GM12878 (cell line): ENCODE data around the gene CNNM3. TPM values are rescaled to one million over a fixed set of nuclear protein-coding genes. Genes with fewer than 3 reads are reported as not detected.
A peak's percentile ranks its signal among the peaks of the same experiment; 100 is the strongest.

ENCODE experiments used
- ATAC-seq: fragments of 200-7000 bp; cut with Tn5 transposase; 3 replicates; pipeline ENCODE4 v1.9.1; 2020; ENCODE audit warnings: mild to moderate bottlenecking, moderate library complexity
- BruUV-seq: library from RNA; stranded (reverse); fragments of 400-500 nt; replicated peaks from 2 replicates; lab custom pipeline; 2021; lab: Mats Ljungman, UMichigan
- CTCF ChIA-PET: fragments of 300-600 bp; sonication (Branson Sonifier 250); formaldehyde crosslinking; extraction: SDS; loops from one replicate; lab custom pipeline; 2021; ENCODE audit warnings: inconsistent platforms; lab: Yijun Ruan, JAX
- POLR2A ChIA-PET: fragments of 350-600 bp; formaldehyde crosslinking; extraction: SDS; loops from one replicate; lab custom pipeline; 2021; ENCODE audit warnings: inconsistent platforms; lab: Charles Lee
- RAD21 ChIA-PET: fragments of 300-600 bp; sonication (Branson Sonifier 250); formaldehyde crosslinking; loops from one replicate; lab custom pipeline; 2023; ENCODE audit warnings: antibody characterized with exemption; ENCODE audit not compliant: unreplicated experiment; lab: Charles Lee
- SMC1A ChIA-PET: fragments of 300-600 bp; sonication (Branson Sonifier 250); formaldehyde crosslinking; loops from one replicate; lab custom pipeline; 2023; ENCODE audit not compliant: unreplicated experiment, uncharacterized antibody; lab: Charles Lee
- DNase-seq: peaks from one replicate; pipeline ENCODE4 v3.0.0-alpha.2; 2011; ENCODE audit warnings: low read depth, low spot score
- FAIRE-seq: peaks from 3 replicates; lab custom pipeline; 2011; peaks lifted over from hg19 to GRCh38; lab: Jason Lieb, UNC
- H2AFZ ChIP-seq: 2 replicates; pipeline ENCODE4 v1.6.0; 2011; ENCODE audit warnings: low read depth, low read length, control low read depth; ENCODE audit not compliant: control insufficient read depth
- H3K27ac ChIP-seq: 2 replicates; pipeline ENCODE4 v1.5.1; 2011; ENCODE audit warnings: control low read depth; ENCODE audit not compliant: control insufficient read depth, insufficient read depth
- H3K27me3 ChIP-seq, 2 experiments: replicated peaks in 1 of 2; 2 replicates each; pipeline versions ENCODE4 v1.6.0 to v1.6.1; 2011; ENCODE audit warnings: low read length in 1 of 2; ENCODE audit not compliant: control insufficient read depth in 2 of 2, insufficient read depth in 2 of 2
- H3K36me3 ChIP-seq, 2 experiments: 2 replicates each; pipeline ENCODE4 v1.5.1; 2011; ENCODE audit warnings: low read length in 1 of 2; ENCODE audit not compliant: control insufficient read depth in 2 of 2, insufficient read depth in 2 of 2
- H3K4me1 ChIP-seq: 2 replicates; pipeline ENCODE4 v1.6.1; 2011; ENCODE audit warnings: mild to moderate bottlenecking, low read length, moderate library complexity, mixed read lengths; ENCODE audit not compliant: control insufficient read depth, insufficient read depth
- H3K4me2 ChIP-seq: 2 replicates; pipeline ENCODE4 v1.6.0; 2011; ENCODE audit warnings: control low read depth; ENCODE audit not compliant: control insufficient read depth, insufficient read depth
- H3K4me3 ChIP-seq: fragments of 200-600 bp; sonication (generic); 2 replicates; pipeline ENCODE4 v1.5.1; 2016
- H3K79me2 ChIP-seq: 2 replicates; pipeline ENCODE4 v1.6.0; 2011; ENCODE audit warnings: low read length; ENCODE audit not compliant: control insufficient read depth, insufficient read depth
- H3K9ac ChIP-seq: 2 replicates; pipeline ENCODE4 v1.8.0; 2011; ENCODE audit warnings: low read length, control low read depth, mixed read lengths; ENCODE audit not compliant: control insufficient read depth, insufficient read depth
- H3K9me3 ChIP-seq: replicated peaks from 3 replicates; pipeline ENCODE4 v1.5.1; 2011; ENCODE audit warnings: mild to moderate bottlenecking, low read length; ENCODE audit not compliant: control insufficient read depth, insufficient read depth
- H4K20me1 ChIP-seq: 2 replicates; pipeline ENCODE4 v1.6.0; 2011; ENCODE audit not compliant: control insufficient read depth, insufficient read depth
- CBX3 ChIP-seq: fragments of 200-600 bp; sonication (generic); IDR thresholded peaks from 2 replicates; pipeline ENCODE4 v1.6.1; 2016; ENCODE audit warnings: low read depth, borderline replicate concordance
- EED ChIP-seq: sonication (generic); IDR thresholded peaks from 2 replicates; pipeline ENCODE4 v1.6.1; 2016; ENCODE audit warnings: antibody characterized with exemption, low read depth
- HSF1 ChIP-seq: fragments of 150-350 bp; IDR thresholded peaks from 2 replicates; pipeline ENCODE4 v1.6.1; 2014; ENCODE audit warnings: mild to moderate bottlenecking, low read depth, low read length
- IRF3 ChIP-seq: fragments of 450-650 bp; IDR thresholded peaks from 2 replicates; pipeline ENCODE4 v1.6.1; 2014; ENCODE audit warnings: mild to moderate bottlenecking
- KLF5 ChIP-seq: fragments of 450-650 bp; IDR thresholded peaks from 2 replicates; pipeline ENCODE4 v1.6.1; 2014; ENCODE audit warnings: mild to moderate bottlenecking; ENCODE audit not compliant: partially characterized antibody
- MAX ChIP-seq: IDR thresholded peaks from 2 replicates; pipeline ENCODE4 v1.6.1; 2012; ENCODE audit warnings: low read depth, low read length, improper control_type of control experiment
- MXI1 ChIP-seq: fragments of 150-350 bp; IDR thresholded peaks from 2 replicates; pipeline ENCODE4 v1.6.1; 2011; ENCODE audit warnings: low read depth, mild to moderate bottlenecking, inconsistent platforms, low read length, improper control_type of control experiment
- MYB ChIP-seq: fragments of 150-350 bp; IDR thresholded peaks from 2 replicates; pipeline ENCODE4 v1.6.1; 2014; ENCODE audit warnings: mild to moderate bottlenecking, low read depth, low read length, borderline replicate concordance
- MYC ChIP-seq: IDR thresholded peaks from 2 replicates; pipeline ENCODE4 v1.6.1; 2011; ENCODE audit warnings: mild to moderate bottlenecking, low read length, moderate library complexity, inconsistent platforms; ENCODE audit not compliant: insufficient read depth, insufficient replicate concordance, insufficient read length, severe bottlenecking
- PAX5 ChIP-seq: IDR thresholded peaks from 2 replicates; pipeline ENCODE4 v1.6.1; 2011; ENCODE audit warnings: low read depth, low read length, borderline replicate concordance
- RELB ChIP-seq: fragments of 450-650 bp; IDR thresholded peaks from 2 replicates; pipeline ENCODE4 v1.6.1; 2017; ENCODE audit warnings: low read depth, mild to moderate bottlenecking, moderate library complexity
- RUNX3 ChIP-seq: IDR thresholded peaks from 2 replicates; pipeline ENCODE4 v1.6.1; 2012; ENCODE audit warnings: low read length, inconsistent platforms
- STAT1 ChIP-seq: fragments of 450-650 bp; conservative IDR thresholded peaks from 2 replicates; pipeline ENCODE4 v1.6.1; 2014; ENCODE audit warnings: antibody characterized with exemption, mild to moderate bottlenecking
- TCF12 ChIP-seq: IDR thresholded peaks from 2 replicates; pipeline ENCODE4 v1.6.1; 2011; ENCODE audit warnings: low read depth, mild to moderate bottlenecking, low read length
- TCF3 ChIP-seq: IDR thresholded peaks from 2 replicates; pipeline ENCODE4 v1.6.1; 2012; ENCODE audit warnings: low read depth, mild to moderate bottlenecking, low read length, borderline replicate concordance; ENCODE audit not compliant: insufficient read depth
- USF2 ChIP-seq: IDR thresholded peaks from 2 replicates; pipeline ENCODE4 v1.6.1; 2011; ENCODE audit warnings: low read depth, low read length, improper control_type of control experiment, borderline replicate concordance
- ZNF274 ChIP-seq: IDR thresholded peaks from one replicate; pipeline ENCODE4 v1.8.0; 2011; ENCODE audit not compliant: insufficient read length, insufficient read depth
- WGBS: methylation state at CpG from one replicate; pipeline ENCODE4 v1.1.6; 2016; ENCODE audit warnings: low lambda C conversion rate; ENCODE audit not compliant: insufficient replicate concordance, insufficient coverage; ENCODE audit errors: missing lambda C conversion rate; 5-methylcytosine and 5-hydroxymethylcytosine counted together
- in situ Hi-C: fragments of 300-500 bp; cut with MboI; formaldehyde crosslinking; loops from 9 replicates; pipeline ENCODE4 v1.14.3; 2018; ENCODE audit warnings: mixed read lengths
- intact Hi-C: fragments of 100-400 bp; cut with micrococcal nuclease; formaldehyde crosslinking; loops from one replicate; pipeline ENCODE4 v1.14.2; 2022; ENCODE audit not compliant: unreplicated experiment
- polyA plus RNA-seq, 11 experiments: library from polyadenylated mRNA; depleted of rRNA in 4 of 11; unstranded in 6 of 11; stranded (reverse) in 5 of 11; fragments of >200 nt; fragmentation: Nextera tagmentation in 4 of 11; fragmentation: Illumina TruSeq in 1 of 11; extraction: Ambion mirVana in 4 of 11; extraction: Trizol in 1 of 11; gene quantifications; 1 replicate in 1 of 11; 2 replicates in 10 of 11; pipeline versions ENCODE4 v1.2.1 to v1.2.3, GENCODE V29; 2011 to 2016; ENCODE audit warnings: inconsistent platforms in 2 of 11, missing spikeins in 2 of 11, low read depth in 1 of 11
- total RNA-seq, 4 experiments: library from RNA; depleted of rRNA in 3 of 4; stranded (reverse); fragments of >200 nt in 3 of 4; fragmentation: Illumina TruSeq in 1 of 4; extraction: Trizol in 1 of 4; gene quantifications; 2 replicates each; pipeline versions ENCODE4 v1.2.1 to v1.2.3, GENCODE V29; 2013 to 2021

Gene CNNM3
- total and polyA plus RNA-seq, 10 of the 15 experiments (the other 5 are each of a cell fraction or from before 2014, with no cell fraction given): 0.72 to 14.3 (median 4.0) TPM

GRCh38 chr2:96773922-96774321 lies 42.1 kb upstream of the CNNM3 start (continued):
- TF ChIP-seq PAX5: peak; percentile 65; the same call in 1 of the 2 replicates
- 0 out of 2 replicates have a peak, but pooled peaks have one; percentile 33 for TF ChIP-seq MXI1
- TF ChIP-seq KLF5: no peak
- no peak for TF ChIP-seq TCF3
- peak; percentile 93 for TF ChIP-seq EED
- TF ChIP-seq MYC: no peak

- Histone ChIP-seq H2AFZ (no peak overlapping the region), H3K4me2 (0 out of 2 replicates have a peak overlapping the region, but pooled peaks have one; percentile 38), H3K4me1 (peaks cover 48% of the 10 kb centered on the region), H3K27ac (no peak overlapping the region), H3K9me3 (no peaks in the 10 kb centered on the region), H4K20me1 (no peaks in the 10 kb centered on the region), H3K4me3 (no peak overlapping the region), H3K79me2 (peaks cover 16% of the 10 kb centered on the region), H3K36me3 (no peaks in the 10 kb centered on the region; a peak in 2 of 4 replicates), H3K27me3 (no peaks in the 10 kb centered on the region), H3K9ac (no peak overlapping the region)
- in situ Hi-C loops (no loop called here), intact Hi-C loops (loop anchor here (2.0 kb wide), 1 partner anchor 14 kb away; the partner anchor contains the start of gene CNNM4)
- POLR2A ChIA-PET: interaction anchor here (0.8 to 3.9 kb wide), 6 partner anchors 9 to 137 kb away, joined by 3 to 88 read pairs (median 6); partner anchors contain the start of genes CNNM3, CNNM4 and KANSL3
- FAIRE-seq (no peak), ATAC-seq (no peak), DNase-seq (no peak)
- 94% methylated on average over 1 of the region's 1 CpG for WGBS
- SMC1A ChIA-PET: interaction anchor here (0.6 to 7.7 kb wide), 10 partner anchors 9 to 265 kb away, joined by 3 to 100 read pairs (median 4); partner anchors contain the start of gene CNNM4
- RAD21 ChIA-PET: interaction anchor here (0.6 to 3.7 kb wide), 5 partner anchors 9 to 248 kb away, joined by 3 to 92 read pairs (median 3); partner anchors contain the start of gene CNNM4
- TSS peak; percentile 29 for BruUV-seq
- CTCF ChIA-PET: interaction anchor here (0.6 to 7.6 kb wide), 13 partner anchors 10 to 248 kb away, joined by 3 to 153 read pairs (median 4); partner anchors contain the start of genes ANKRD39 and CNNM4
- TF ChIP-seq STAT1: no peak
- no peak for TF ChIP-seq USF2
- no peak for TF ChIP-seq IRF3
- no peak for TF ChIP-seq MYB
- TF ChIP-seq MAX: no peak
- TF ChIP-seq CBX3: no peak
- no peak for TF ChIP-seq RUNX3
- TF ChIP-seq RELB: no peak
- TF ChIP-seq ZNF274: no peak
- no peak for TF ChIP-seq HSF1
- TF ChIP-seq TCF12: no peak
- TF ChIP-seq MYC: no peak
Observed at GRCh38 chr2:96775160-96775559, 40.9 kb upstream of the CNNM3 start.
